ENCODE data around the gene PLEKHM3.

Gene PLEKHM3

DNA sequence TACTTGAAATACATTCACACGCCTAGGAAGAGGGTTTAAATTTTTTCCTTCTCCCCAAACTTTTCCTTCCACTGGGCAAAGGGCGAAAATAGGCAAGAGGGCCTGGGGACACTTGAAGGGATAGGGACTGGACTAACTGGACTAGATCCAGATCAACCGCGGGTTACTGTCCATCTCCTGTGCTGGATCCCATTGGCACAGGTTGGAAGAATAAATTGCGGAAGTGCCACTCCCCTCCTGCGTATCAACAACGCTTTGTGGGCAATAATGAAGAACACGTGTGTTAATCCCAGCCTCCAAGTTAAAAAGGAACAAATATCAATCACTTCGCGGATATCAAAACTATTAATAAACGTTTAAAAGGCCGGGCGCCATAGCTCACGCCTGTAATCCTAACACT lies 253.9 kb downstream of the PLEKHM3 start:
- DNase-seq (ENCODE audit: low read depth, low spot score), result no peak
- TF ChIP-seq, protein P1, sequence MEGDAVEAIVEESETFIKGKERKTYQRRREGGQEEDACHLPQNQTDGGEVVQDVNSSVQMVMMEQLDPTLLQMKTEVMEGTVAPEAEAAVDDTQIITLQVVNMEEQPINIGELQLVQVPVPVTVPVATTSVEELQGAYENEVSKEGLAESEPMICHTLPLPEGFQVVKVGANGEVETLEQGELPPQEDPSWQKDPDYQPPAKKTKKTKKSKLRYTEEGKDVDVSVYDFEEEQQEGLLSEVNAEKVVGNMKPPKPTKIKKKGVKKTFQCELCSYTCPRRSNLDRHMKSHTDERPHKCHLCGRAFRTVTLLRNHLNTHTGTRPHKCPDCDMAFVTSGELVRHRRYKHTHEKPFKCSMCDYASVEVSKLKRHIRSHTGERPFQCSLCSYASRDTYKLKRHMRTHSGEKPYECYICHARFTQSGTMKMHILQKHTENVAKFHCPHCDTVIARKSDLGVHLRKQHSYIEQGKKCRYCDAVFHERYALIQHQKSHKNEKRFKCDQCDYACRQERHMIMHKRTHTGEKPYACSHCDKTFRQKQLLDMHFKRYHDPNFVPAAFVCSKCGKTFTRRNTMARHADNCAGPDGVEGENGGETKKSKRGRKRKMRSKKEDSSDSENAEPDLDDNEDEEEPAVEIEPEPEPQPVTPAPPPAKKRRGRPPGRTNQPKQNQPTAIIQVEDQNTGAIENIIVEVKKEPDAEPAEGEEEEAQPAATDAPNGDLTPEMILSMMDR (IDR thresholded peaks at IDR 0.05; ENCODE audit: low read depth, low read length), result no peak
- in situ Hi-C loops (cut with HindIII; ENCODE audit: low sequenced_read_pairs), result no loop called here
- no peak overlapping the region for H3K4me3 ChIP-seq (ENCODE audit: low read depth, low read length)

Data from astrocyte of the spinal cord (primary cell).